ENCODE results near the gene MACO1.
"Not testable (repeated sequence)": the region's sequence is repeated elsewhere in the genome, so short reads cannot be mapped to it uniquely, and the experiment has no call there.

The MACO1 gene

DNA sequence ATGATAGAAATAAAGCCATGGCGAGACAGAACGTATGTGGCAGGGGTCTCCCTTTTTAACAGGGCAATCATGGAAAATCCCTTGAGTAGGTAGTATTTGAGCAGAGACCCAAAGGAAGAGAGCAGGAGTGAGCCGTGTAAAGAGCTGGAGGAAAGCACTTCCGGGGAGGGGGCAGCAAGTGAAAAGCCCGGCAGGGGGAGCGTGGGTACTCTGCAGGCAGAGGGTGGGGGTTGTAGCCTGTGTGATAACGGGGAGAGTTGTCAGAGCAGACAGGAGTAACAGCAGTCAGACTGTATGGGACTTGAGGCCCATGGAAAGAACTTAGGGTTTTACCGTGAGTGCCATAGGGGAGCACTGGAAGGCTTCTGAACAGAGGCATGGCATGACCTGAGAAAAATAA, 61.6 kb downstream of the MACO1 start:
- DNase-seq = no peak

DNA sequence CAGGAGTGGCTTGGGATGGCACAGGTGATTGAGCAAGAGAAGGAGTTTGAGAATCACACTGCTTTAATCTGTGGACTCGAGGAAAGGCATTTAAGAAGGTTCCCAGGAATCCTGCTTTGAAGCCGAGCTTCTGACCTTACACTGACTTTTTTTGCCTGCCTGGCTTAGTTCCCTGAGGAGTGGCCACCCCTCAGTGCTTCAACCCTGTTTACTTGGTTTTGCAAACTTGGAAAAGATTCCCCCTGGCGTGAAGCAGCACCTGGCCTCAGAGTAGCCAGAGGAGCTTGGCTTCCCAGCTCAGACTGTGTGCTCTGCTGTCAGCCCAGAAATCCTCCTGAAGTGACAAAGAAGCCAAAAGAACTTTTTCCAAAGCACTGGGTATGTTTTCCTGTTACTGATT, 64.3 kb downstream of the MACO1 start:
- no peak for DNase-seq

DNA sequence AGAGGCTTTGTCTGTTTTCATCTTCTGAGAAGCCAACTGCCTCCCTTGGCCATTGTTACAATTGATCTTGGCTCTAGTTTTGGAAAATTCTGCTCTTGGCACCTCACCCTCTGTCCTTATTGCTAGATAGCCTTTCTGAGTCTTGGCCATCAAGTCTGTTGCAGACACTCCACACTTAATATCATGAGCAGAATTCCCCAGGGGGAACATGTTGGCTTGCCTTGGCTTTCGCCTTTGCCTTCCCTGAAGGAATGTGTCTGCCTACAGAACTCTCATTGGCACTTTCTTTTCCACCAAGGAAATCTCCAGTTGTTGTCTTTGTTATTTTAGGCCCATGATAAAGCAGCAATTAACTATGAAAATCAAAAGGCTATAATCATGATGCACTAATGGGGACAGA, 70.0 kb downstream of the MACO1 start:
- DNase-seq = no peak

DNA sequence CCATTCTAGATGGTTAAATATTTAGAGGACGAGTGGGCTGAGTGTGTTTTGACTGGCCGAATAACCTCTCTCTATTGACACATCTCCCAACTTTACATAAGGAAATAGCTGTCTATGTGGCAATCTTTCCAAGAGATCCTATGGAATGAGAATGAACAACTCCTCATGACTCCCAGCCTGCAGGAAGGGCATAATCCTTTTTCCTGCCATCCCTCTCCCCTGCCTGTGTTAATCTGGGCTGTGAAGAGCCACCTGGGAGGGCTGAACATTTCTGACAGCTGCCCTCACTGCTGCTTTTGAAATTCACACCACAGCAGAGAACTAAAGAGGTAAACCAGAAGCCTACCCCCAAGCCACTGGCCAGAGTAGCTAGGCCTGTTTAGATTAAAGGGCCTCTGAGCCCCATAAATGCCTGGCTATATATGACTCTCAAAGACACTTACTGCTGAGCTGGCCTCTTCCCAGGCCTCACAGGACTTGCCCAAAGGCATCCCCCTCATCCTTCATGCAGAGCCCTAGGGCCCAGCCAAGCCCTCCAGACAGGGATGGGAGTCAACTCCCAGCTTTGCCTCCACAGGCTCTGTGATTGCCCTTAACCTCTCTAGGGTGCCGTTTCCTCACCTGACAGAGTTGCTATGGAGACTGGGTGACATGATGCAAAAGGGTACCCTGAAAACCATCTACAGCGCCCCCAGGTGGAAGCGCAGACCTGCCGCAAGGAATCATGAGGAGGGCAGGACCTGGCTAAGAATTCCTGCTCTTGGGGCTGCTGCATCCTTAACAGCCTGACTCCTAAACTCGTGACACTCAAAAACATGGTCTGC, 70.8 kb downstream of the MACO1 start:
- DNase-seq = no peak

DNA sequence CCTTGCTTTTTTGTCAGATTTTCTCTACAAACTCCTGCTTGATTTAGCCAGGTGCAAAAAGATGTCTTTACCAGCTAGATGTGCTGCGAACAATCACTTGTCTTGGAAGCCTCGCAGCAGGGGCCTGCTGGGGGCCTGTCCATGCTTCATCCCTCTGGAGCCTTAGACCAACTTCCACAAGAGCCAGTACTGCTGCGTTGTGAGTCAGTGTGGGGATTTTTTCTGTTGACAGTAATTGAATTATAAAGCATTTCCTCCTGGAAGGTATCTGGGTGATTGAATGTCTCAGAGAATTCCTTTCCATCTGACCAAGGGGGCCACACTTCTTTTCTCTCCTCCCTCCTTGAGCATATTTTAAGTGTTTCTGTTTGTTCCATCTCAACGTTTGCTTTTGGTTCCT, 72.3 kb downstream of the MACO1 start:
- DNase-seq = no peak

DNA sequence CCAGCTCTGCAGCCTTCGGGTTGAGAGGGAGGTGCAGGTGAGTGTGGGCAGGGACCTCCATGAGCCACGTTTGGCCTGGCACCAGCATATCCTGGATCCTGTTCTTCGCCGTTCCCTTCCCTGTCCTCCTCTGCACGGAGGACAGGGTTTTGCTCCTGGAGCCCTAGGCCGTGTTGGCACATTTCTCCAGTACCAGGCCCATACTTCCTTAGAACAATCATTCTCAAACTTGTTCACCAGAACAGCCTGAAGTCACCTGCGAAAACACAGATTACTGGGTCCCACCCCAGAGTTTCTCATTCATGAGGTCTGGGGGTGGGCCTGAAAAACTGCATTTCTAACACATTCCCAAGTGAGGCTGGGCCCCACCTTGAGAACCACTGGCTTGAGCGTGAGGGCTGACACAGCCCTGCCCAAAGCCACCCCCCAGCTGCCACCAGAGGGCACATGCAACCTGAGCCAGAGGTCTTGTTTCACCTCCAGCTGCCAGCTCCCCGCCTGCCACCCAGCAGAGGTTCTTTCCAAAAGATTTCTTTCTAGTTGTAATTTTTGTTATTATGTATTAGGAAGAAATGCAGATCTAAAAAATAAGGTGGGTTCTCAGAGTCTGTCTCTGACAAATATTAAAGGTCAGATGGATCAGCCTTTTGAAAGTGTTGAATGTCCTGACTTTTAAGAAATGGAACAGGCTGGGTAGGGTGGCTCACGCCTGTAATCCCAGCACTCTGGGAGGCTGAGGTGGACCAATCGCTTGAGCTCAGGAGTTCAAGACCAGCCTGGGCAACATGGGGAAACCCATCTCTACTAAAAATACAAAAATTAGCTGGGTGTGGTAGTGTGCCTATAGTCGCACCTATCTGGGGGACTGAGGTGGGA, 73.1 kb downstream of the MACO1 start:
- DNase-seq = peak; percentile 39 to 68 (median 59)

DNA sequence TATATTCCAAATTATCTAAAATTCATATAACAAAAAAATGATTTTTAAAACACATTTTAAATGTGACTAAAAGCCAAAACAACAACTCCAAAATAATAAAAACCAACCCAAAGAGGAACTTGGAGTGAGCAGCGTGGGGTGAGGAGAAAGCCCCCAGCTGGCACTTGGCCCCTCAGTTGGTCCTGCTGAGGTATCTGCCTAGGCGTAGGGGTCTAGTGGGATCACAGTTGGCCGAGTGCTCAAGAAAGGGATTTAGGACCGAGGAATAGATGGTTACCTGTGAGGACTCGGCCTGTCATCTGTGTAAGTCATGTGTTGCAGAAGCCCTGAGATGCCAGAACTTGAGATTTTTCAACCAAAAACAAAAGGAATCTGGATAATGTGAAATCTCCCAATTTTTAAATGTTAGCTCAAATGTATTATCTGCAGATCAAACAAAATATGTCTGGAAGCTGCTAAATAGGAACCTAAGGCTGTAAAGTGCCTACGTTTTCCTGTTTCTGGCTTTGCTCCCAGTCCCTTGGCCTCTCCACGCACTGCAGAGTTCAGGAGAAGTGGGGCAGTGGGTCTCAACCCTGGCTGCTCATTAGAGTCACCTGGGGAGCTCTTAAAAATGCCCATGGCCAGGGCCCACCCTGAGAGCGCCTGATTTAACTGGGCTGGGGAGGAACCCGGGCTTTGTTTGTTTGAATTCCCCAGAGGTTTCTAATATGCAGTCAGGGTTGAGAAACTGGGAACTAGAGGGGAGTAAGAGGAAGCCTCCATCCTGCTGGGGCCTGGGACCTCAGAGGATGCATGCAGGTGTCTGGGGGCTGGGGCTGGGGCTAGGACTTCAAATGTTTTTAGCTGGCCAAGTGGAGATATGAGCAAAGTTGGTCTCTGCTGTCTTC, 74.3 kb downstream of the MACO1 start:
- DNase-seq = no peak

DNA sequence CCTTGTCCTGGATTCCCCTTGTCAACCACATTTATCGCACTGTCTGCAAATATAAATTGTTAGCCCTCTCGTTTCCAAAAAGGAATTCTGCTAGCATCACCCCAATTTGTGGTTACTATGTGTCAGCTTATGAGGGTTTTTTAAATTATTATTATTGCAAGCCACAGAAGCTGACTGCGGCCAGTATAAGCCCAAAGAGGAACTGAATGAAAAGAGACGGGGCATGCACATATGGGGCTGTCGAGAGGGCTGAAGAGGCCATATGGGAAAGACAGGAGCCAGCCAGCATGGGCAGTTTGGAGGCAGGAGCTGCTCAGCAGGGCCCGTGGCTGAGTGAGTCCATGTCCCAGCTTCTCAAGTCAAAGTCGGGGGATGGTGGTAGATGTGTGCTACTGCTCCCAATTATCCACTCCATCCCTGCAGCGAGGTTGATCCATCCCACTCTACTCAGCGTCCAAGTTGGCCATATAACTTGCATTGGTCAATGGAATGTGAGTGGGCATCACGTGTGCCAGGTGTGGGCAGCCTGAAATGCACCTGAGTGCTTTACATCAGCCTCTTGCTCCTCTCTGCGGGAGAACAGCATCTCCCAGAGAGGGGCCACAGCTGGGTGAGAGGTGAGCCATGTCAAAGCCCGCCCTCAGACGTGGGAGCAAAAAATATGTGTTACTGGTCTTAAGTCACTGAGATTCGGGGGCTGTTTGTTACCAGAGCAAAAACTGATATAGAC, 75.1 kb downstream of the MACO1 start:
- no peak for DNase-seq

DNA sequence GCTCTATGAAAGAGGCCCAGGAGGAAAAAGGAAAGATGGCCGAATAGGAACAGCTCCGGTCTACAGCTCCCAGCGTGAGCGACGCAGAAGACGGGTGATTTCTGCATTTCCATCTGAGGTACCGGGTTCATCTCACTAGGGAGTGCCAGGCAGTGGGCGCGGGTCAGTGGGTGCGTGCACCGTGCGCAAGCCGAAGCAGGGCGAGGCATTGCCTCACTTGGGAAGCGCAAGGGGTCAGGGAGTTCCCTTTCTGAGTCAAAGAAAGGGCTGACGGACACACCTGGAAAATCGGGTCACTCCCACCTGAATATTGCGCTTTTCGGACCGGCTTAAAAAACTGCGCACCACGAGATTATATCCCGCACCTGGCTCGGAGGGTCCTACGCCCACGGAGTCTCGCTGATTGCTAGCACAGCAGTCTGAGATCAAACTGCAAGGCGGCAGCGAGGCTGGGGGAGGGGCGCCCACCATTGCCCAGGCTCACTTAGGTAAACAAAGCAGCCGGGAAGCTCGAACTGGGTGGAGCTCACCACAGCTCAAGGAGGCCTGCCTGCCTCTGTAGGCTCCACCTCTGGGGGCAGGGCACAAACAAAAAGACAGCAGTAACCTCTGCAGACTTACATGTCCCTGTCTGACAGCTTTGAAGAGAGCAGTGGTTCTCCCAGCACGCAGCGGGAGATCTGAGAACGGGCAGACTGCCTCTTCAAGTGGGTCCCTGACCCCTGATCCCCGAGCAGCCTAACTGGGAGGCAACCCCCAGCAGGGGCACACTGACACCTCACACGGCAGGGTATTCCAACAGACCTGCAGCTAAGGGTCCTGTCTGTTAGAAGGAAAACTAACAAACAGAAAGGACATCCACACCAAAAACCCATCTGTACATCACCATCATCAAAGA, 76.1 kb downstream of the MACO1 start:
- not testable (repeated sequence) for DNase-seq

DNA sequence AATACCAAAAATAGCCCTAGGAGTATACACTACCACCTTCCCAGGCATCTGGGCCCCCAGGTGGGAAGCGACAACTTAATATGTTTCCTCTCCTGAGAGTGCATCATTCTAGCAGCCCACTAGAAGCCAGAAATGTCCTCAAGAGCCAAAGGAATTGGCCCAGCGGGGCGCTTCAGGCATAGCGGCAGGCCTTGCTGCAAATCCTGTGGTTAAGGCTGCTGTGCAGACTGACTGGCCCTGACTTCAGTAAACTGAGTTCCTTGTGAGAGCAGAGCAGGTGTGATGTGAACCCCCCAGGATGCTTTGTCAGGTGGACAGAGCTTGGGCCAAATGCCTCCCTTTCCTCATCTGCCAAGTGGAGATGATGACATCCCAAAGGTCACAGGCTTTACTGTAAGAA, 83.0 kb downstream of the MACO1 start:
- DNase-seq = no peak

DNA sequence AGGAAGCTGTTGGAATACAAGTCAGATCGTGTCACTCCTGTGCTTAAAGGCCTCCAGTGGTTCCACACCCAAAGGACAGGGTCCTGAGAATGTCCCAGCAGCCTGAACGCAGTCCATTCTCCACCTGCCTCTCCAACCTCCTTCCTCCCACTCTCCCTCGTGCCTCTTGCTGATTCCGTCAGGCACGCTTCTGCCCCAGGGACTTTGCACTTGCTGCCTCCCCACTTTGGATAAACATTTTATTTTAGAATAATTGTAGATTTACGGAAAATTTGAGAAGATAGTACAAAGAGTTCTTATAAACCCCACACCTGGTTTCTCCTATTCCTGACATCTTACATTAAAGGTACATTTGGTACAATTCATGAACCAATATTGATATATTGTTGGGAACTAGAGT, 84.3 kb downstream of the MACO1 start:
- no peak for DNase-seq

DNA sequence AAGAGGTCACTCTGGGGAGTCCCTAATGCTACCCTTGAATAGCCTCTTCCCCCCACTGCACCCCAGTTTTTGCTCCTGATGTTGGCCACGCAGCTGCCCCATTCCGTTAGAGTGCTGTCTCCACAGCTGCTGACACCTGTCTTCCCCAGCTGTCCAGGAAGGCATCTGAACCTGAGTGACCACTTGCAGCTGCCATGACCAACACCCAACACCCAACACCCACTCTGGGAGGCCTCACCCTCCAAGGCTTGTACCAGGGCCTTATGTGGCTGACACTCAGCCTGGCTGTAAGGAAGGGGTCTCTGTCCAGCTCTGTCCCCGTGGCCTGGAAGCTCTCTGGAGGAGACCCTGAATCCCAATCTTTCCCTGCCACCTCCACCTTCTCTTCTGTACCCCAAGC, 86.0 kb downstream of the MACO1 start:
- no peak for DNase-seq

DNA sequence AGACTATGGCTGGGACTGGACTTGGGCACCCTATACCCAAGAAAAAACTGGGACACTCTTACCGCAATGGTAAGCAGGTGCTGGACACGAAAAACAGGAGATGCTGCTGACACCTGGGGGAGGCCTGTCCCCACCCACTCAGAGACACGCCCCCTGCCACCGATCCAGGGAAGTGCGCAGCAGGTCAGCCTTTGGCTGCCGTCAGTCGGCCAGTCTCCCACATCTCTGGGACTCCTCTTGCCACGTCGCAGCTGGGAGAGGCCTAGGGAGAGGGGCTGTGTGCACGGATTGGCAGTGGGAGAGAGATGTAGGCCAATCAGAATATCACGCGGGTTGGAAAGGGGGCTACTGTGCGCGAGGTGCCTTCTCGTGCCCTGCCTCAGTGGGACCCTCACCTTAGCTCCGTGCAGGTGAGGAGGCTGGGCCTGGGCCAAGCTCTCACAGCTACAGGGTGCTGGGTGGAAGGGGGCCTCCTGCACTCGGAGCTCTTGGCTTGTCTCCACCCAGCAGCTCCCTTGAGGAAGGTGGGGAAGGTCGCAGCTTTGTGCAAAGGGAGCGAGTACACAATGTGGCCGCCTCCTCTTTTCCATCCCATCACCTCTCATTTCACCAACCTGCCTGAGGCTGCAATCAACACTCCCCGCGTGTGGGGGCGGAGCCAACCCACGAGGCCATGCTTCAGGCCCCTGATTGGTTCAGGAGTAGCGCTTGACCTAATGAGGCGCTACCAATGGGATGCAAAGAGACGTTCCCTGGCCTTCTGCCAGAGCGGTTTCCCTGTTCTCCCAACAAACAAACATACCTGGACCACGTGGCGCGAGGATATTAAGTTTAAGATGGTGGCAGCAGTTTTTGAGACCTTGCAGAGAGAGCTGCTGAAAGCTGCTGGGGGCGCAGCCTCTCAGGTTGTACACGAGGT, 87.0 kb downstream of the MACO1 start:
- DNase-seq = no peak

DNA sequence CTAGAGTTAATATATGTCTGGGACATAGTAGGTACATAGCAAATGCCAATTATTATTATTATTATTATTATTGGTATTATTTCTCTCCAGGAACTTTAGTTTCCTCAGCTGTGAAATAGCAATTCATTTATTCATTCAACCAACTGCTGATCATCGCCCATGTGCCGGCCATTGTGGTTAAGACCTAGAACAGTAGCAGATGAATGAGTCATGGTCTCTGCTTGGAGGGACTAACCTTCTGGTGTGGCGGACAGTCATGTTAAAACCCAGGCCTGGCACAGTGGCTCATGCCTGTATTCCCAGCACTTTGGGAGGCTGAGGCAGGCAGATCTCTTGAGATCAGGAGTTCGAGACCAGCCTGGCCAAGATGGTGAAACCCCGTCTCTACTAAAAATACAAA, 88.9 kb downstream of the MACO1 start:
- DNase-seq = no peak

DNA sequence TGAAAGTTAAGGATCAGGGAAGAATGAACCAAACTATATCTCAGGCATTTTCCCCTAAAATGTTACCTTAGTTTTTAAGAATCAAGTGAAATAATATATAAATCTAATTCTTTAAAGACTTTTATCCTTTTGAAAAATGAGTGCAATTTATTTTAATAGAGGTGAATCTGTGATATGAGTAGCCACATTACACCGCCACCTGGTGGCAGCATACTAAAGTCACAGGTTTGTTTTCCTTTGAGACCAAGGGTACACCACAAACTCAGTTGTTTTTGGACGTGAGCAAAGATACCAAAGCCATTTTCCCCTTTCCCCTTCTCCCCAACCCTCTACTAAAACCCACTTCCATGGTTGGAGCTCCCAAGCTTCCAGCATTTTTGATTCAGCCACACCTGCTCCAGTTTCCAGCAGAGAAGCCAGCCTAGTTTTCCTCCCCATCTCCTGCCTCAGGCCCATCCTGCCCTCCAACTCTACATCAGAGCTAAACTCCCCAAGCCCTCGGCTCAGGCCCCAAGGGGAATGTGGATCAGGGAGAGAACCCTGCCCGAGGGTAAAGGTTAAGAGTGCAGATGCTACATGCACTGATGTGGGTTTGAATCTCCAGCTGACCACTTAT, 89.9 kb downstream of the MACO1 start:
- peak; percentile 37 to 64 (median 51) for DNase-seq

DNA sequence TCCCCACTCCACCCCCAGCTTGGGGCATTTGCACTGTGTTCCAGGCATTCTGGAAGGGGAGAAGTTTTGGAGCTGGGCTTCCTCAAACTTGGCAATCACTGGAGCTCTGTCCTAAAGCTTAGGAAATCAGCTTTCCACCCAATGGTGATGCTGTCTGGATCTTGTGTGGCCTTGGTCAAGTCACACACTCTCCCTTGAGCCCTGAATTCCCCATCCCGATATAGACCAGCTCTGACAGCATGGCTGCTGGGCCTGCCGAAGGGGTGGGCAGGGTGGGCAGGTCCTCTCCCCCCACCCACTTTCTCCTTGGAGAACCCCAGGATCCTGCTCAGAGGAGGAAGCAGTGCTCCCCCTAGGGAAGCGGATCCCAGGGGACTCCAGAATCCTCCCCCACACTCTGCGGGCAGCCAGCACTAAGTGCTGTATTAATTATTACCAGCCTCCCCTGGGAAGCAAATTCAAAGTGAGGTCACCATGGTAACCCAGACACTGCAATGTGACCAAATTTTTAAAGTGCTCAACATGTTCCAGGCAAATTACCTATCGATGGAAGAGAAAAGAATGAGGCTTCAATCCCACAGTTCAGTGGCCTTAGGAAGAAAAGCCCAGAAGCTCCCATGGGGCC, 91.4 kb downstream of the MACO1 start:
- no peak for DNase-seq

DNA sequence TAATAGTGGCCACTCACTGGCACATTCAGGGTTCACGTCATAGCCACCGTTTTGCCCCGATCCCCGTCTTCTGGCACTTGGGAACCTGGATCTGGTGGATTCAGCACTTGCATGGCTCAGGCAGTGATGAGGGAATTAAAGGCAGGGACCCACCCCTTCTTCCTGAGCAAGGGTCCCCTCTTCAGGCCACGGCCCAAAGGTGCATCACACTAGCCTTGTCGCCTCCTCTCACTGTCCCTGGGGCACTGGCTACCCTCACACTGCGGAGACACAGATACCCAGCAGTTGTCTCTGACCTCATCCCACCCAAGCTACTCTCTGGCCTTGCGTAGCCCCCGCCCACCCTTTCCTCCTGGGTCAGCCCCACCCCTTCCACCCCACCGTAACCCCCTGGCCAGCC, 92.8 kb downstream of the MACO1 start:
- DNase-seq = no peak

DNA sequence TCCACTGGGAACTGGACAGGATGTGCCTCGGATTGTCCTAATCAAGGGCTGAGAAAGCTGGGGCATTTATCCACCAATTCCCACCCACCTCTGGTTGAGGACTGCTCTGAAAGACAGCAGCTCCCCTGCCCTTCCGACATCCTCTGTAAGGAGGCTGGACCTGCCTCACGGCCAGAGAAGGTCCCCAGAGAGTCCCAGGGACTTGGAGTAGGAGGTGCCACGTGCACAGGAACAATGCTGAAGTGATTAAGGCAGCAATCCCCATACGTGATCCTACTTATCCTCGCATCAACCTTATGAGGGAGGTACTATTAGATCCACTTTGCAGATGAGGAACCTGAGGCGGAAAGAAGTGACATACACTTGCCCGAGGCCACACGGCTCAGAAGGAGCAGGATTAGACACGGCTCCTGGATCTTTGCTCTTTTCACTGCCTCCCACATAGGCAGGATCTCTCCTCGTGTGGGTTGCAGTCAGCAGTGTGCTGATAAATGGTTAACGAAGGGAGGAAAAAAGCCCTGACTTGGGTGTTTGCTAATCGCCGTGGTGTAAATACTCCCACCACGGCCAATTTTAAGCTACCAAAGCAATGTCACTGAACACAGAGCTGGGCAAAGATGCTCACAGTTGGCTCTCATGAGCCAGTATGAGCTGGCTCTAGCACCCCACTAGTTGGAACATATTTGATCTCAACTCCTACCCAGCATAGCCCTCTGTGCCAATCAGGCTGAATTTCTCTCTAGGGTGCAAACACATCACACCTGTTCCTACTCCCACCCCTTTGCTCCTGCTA, 94.1 kb downstream of the MACO1 start:
- no peak for DNase-seq

Measured in T-helper 1 cell (primary cell).